Endothelial cell (in vitro differentiated cells): Measurements from ENCODE around the gene CDH23. TPM values are rescaled to one million over a fixed set of nuclear protein-coding genes. Genes with fewer than 3 reads are reported as not detected.

Experiments used
- DNase-seq: peaks from one replicate; pipeline ENCODE4 v3.0.0; 2021; ENCODE audit warnings: low spot score
- H3K27ac Mint-ChIP-seq: one replicate; pipeline ENCODE4 v1.8.0; 2021; ENCODE audit warnings: mixed read lengths, inconsistent platforms; ENCODE audit not compliant: unreplicated experiment
- H3K27me3 Mint-ChIP-seq: one replicate; pipeline ENCODE4 v1.8.0; 2021; ENCODE audit warnings: mild to moderate bottlenecking, moderate library complexity, mixed read lengths, inconsistent platforms; ENCODE audit not compliant: unreplicated experiment
- H3K36me3 Mint-ChIP-seq: one replicate; pipeline ENCODE4 v1.8.0; 2021; ENCODE audit warnings: mild to moderate bottlenecking, low read depth, mixed read lengths, inconsistent platforms; ENCODE audit not compliant: unreplicated experiment
- H3K4me1 Mint-ChIP-seq: one replicate; pipeline ENCODE4 v1.8.0; 2021; ENCODE audit warnings: mild to moderate bottlenecking, mixed read lengths, inconsistent platforms; ENCODE audit not compliant: unreplicated experiment
- H3K4me3 Mint-ChIP-seq: one replicate; pipeline ENCODE4 v1.8.0; 2021; ENCODE audit warnings: mild to moderate bottlenecking, mixed read lengths, inconsistent platforms; ENCODE audit not compliant: unreplicated experiment
- H3K9me3 Mint-ChIP-seq: one replicate; pipeline ENCODE4 v1.8.0; 2021; ENCODE audit warnings: mixed read lengths, inconsistent platforms; ENCODE audit not compliant: unreplicated experiment
- microRNA-seq: library from miRNA; unstranded; fragments of <30 nt; microRNA quantifications from one replicate; pipeline ENCODE4, GENCODE V29; 2020; ENCODE audit not compliant: unreplicated experiment
- total RNA-seq: library from RNA; stranded (reverse); fragmentation: NEBNext Ultra II Directional; extraction: Animal tissue kit (Norgen Biotek cat#: 25700); gene quantifications from one replicate; pipeline ENCODE4 v1.2.1, GENCODE V29; 2021; ENCODE audit not compliant: unreplicated experiment
- TF ChIP-seq, protein P1 (sequence below): fragments of 200-600 bp; sonication (generic); IDR thresholded peaks from one replicate; pipeline ENCODE4 v1.5.0; 2021; ENCODE audit warnings: antibody characterized with exemption; ENCODE audit not compliant: unreplicated experiment

Gene CDH23
- total RNA-seq, 1 donor from 2014 or later: 0.54 TPM

- Mint-ChIP-seq H3K27ac (no peak overlapping the region), H3K4me1 (no peaks in the 10 kb centered on the region), H3K9me3 (no peaks in the 10 kb centered on the region), H3K27me3 (no peaks in the 10 kb centered on the region), H3K36me3 (no peaks in the 10 kb centered on the region), H3K4me3 (no peak overlapping the region)
- DNase-seq: no peak
- TF ChIP-seq, protein P1, sequence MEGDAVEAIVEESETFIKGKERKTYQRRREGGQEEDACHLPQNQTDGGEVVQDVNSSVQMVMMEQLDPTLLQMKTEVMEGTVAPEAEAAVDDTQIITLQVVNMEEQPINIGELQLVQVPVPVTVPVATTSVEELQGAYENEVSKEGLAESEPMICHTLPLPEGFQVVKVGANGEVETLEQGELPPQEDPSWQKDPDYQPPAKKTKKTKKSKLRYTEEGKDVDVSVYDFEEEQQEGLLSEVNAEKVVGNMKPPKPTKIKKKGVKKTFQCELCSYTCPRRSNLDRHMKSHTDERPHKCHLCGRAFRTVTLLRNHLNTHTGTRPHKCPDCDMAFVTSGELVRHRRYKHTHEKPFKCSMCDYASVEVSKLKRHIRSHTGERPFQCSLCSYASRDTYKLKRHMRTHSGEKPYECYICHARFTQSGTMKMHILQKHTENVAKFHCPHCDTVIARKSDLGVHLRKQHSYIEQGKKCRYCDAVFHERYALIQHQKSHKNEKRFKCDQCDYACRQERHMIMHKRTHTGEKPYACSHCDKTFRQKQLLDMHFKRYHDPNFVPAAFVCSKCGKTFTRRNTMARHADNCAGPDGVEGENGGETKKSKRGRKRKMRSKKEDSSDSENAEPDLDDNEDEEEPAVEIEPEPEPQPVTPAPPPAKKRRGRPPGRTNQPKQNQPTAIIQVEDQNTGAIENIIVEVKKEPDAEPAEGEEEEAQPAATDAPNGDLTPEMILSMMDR: no peak
Observed at GRCh38 chr10:71864911-71865361, 468.2 kb downstream of the CDH23 start.

Small RNA genes within 50 kb of the gene (microRNA-seq; reads per million reads assigned to microRNA genes)
- not detected for gene MIR7152

Other genes starting within 250 kb of the CDH23 start
- gene UNC5B, start 184.3 kb upstream of the CDH23 start, total RNA-seq: 231 TPM
- 11.7 TPM for gene SLC29A3, start 77.7 kb upstream of the CDH23 start, total RNA-seq